KMS-11 (cell line): ENCODE data around the gene KIAA0930.

Source experiments
- H2AFZ ChIP-seq: fragments of 200-600 bp; sonication (generic); 2 replicates; pipeline ENCODE4 v1.6.1; 2016; ENCODE audit warnings: antibody characterized with exemption, mixed run types, low read depth
- H3K27ac ChIP-seq: fragments of 200-600 bp; sonication (generic); 2 replicates; pipeline ENCODE4 v1.6.1; 2016; ENCODE audit warnings: mild to moderate bottlenecking, mixed run types
- H3K27me3 ChIP-seq: fragments of 200-600 bp; sonication (generic); 2 replicates; pipeline ENCODE4 v1.6.1; 2017; ENCODE audit warnings: mild to moderate bottlenecking, low read depth, mixed run types, moderate library complexity; ENCODE audit not compliant: insufficient read depth
- H3K36me3 ChIP-seq: fragments of 200-600 bp; sonication (generic); 2 replicates; pipeline ENCODE4 v1.6.1; 2017; ENCODE audit warnings: mild to moderate bottlenecking, mixed run types; ENCODE audit not compliant: insufficient read depth
- H3K4me1 ChIP-seq: fragments of 200-600 bp; sonication (generic); 2 replicates; pipeline ENCODE4 v1.6.1; 2016; ENCODE audit warnings: mild to moderate bottlenecking, low read depth, mixed run types; ENCODE audit not compliant: poor library complexity, severe bottlenecking
- H3K4me2 ChIP-seq: fragments of 200-600 bp; sonication (generic); 2 replicates; pipeline ENCODE4 v1.7.0; 2016; ENCODE audit warnings: mild to moderate bottlenecking, mixed run types
- H3K4me3 ChIP-seq: fragments of 200-600 bp; sonication (generic); IDR thresholded peaks from 2 replicates; pipeline ENCODE4 v1.6.1; 2017; ENCODE audit warnings: low read depth, low read length, mixed read lengths; ENCODE audit not compliant: insufficient read depth
- H3K79me2 ChIP-seq: fragments of 200-600 bp; sonication (generic); 2 replicates; pipeline ENCODE4 v1.6.1; 2016; ENCODE audit warnings: low read depth, mixed run types; ENCODE audit not compliant: insufficient read depth
- H3K9ac ChIP-seq: fragments of 200-600 bp; sonication (generic); 2 replicates; pipeline ENCODE4 v1.6.1; 2016; ENCODE audit warnings: mild to moderate bottlenecking, mixed run types
- H4K20me1 ChIP-seq: fragments of 200-600 bp; sonication (generic); 2 replicates; pipeline ENCODE4 v1.6.1; 2016; ENCODE audit warnings: mild to moderate bottlenecking, mixed run types; ENCODE audit not compliant: insufficient read depth
- CTCF ChIP-seq: fragments of 200-600 bp; sonication (generic); conservative IDR thresholded peaks from 2 replicates; pipeline ENCODE4 v1.6.1; 2017; ENCODE audit warnings: low read depth, mild to moderate bottlenecking, antibody characterized with exemption, low read length, moderate library complexity, mixed read lengths

The KIAA0930 gene

DNA sequence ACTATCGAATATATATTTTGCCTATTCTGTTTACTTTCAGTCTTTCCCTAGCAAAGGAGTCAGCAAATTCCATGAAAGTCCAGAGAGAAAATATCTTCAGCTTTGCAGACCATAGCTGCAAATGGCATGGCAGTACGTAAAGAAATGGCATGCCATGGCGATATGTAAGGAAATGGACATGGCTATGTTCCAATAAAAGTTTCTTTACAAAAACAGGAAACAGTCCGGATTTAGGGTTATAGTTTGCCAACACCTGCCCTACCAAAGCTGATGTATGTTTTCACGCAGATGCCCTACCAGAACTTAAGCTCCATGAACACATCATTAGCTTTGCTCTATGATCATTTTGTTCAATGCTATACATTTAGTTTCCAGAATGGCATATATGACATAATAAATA is 19.5 kb downstream of the KIAA0930 start:
- no peaks in the 10 kb centered on the region for H3K79me2 ChIP-seq

GRCh38 chr22:45218976-45219375 is 21.7 kb downstream of the KIAA0930 start:
- Histone ChIP-seq H3K4me1 (no peaks in the 10 kb centered on the region), H3K4me2 (no peak overlapping the region), H3K79me2 (no peaks in the 10 kb centered on the region), H3K4me3 (no peak overlapping the region), H4K20me1 (no peaks in the 10 kb centered on the region), H2AFZ (no peak overlapping the region), H3K27me3 (no peaks in the 10 kb centered on the region), H3K27ac (no peak overlapping the region), H3K36me3 (no peaks in the 10 kb centered on the region), H3K9ac (no peak overlapping the region)
- TF ChIP-seq CTCF: no peak

More for the DNA sequence above, 19.5 kb downstream of the KIAA0930 start:
- TF ChIP-seq CTCF: no peak
- Histone ChIP-seq H2AFZ (no peak overlapping the region), H3K36me3 (no peaks in the 10 kb centered on the region), H3K9ac (no peak overlapping the region), H3K27ac (no peak overlapping the region), H3K4me2 (no peak overlapping the region), H3K4me3 (no peak overlapping the region), H3K4me1 (no peaks in the 10 kb centered on the region), H4K20me1 (no peaks in the 10 kb centered on the region), H3K27me3 (no peaks in the 10 kb centered on the region)

GRCh38 chr22:45217806-45218205 is 22.9 kb downstream of the KIAA0930 start:
- Histone ChIP-seq H3K36me3 (no peaks in the 10 kb centered on the region), H3K9ac (no peak overlapping the region), H3K4me2 (no peak overlapping the region), H4K20me1 (no peaks in the 10 kb centered on the region), H3K4me3 (no peak overlapping the region), H3K79me2 (no peaks in the 10 kb centered on the region), H3K27me3 (no peaks in the 10 kb centered on the region), H3K27ac (no peak overlapping the region), H3K4me1 (no peaks in the 10 kb centered on the region), H2AFZ (no peak overlapping the region)
- TF ChIP-seq CTCF: no peak

GRCh38 chr22:45217345-45217744 is 23.3 kb downstream of the KIAA0930 start:
- Histone ChIP-seq H3K27ac (no peak overlapping the region), H3K4me3 (no peak overlapping the region), H2AFZ (no peak overlapping the region), H3K79me2 (no peaks in the 10 kb centered on the region), H3K4me1 (no peaks in the 10 kb centered on the region), H3K27me3 (no peaks in the 10 kb centered on the region), H4K20me1 (no peaks in the 10 kb centered on the region), H3K9ac (no peak overlapping the region), H3K4me2 (no peak overlapping the region), H3K36me3 (no peaks in the 10 kb centered on the region)
- no peak for TF ChIP-seq CTCF
